Adrenal gland (tissue), 12 donors: ENCODE data around the gene PCYOX1L. TPM values are rescaled to one million over a fixed set of nuclear protein-coding genes. Genes with fewer than 3 reads are reported as not detected.

Experiments
- DNase-seq, 7 donors: peaks; one replicate each; pipeline ENCODE4 v3.0.0-alpha.2; 2019 to 2020
- H3K27ac ChIP-seq, 5 donors: fragments of 200-600 bp; sonication (generic) in 4 of 5; 1 replicate in 3 of 5; 2 replicates in 2 of 5; pipeline versions ENCODE4 v1.5.1 to v1.8.0; 2016 to 2020; ENCODE audit warnings: mild to moderate bottlenecking in 1 of 5
- H3K27me3 ChIP-seq: fragments of 200-600 bp; 2 replicates; pipeline ENCODE4 v1.8.0; 2021
- H3K36me3 ChIP-seq, 2 donors: fragments of 200-600 bp; replicated peaks in 1 of 2; 1 replicate in 1 of 2; 2 replicates in 1 of 2; pipeline versions ENCODE4 v1.5.1 to v1.8.0; 2018 to 2022
- H3K4me1 ChIP-seq, 2 donors: fragments of 200-600 bp; replicated peaks in 1 of 2; 1 replicate in 1 of 2; 2 replicates in 1 of 2; pipeline versions ENCODE4 v1.5.1 to v1.8.0; 2018 to 2021
- H3K4me3 ChIP-seq, 4 donors: fragments of 200-600 bp; sonication (generic) in 3 of 4; one replicate each; pipeline ENCODE4 v1.5.1; 2016 to 2018
- H3K9me3 ChIP-seq, 3 donors: fragments of 200-600 bp; sonication (generic) in 1 of 3; replicated peaks in 1 of 3; 1 replicate in 2 of 3; 2 replicates in 1 of 3; pipeline versions ENCODE4 v1.5.1 to v1.8.0; 2016 to 2021
- POLR2A ChIP-seq, 2 donors: fragments of 450-650 bp; IDR thresholded peaks; one replicate each; pipeline ENCODE4 v1.6.1; 2017; ENCODE audit warnings: antibody characterized with exemption in 2 of 2, mild to moderate bottlenecking in 2 of 2, moderate library complexity in 1 of 2
- WGBS, 4 donors: extraction: QIAGEN DNeasy Blood & Tissue Kit in 2 of 4; methylation state at CpG; one replicate each; pipeline versions ENCODE4 v1.1.5 to v1.1.7; 2013 to 2017; 5-methylcytosine and 5-hydroxymethylcytosine counted together
- intact Hi-C, 2 donors: fragments of 100-400 bp; cut with DNase I; formaldehyde crosslinking; loops; one replicate each; pipeline versions ENCODE4 v1.14.1 to v1.15.0; 2022 to 2023
- polyA plus RNA-seq, 3 donors: library from polyadenylated mRNA; stranded (reverse); fragments of 200-250 nt in 2 of 3; fragments of 350-450 nt in 1 of 3; fragmentation: Illumina TruSeq in 1 of 3; extraction: RNeasy Lipid Tissue Mini Kit (QIAGEN cat#74804) in 1 of 3; gene quantifications; one replicate each; pipeline ENCODE4 v1.2.3, GENCODE V29; 2013 to 2014
- total RNA-seq, 9 donors: library from RNA; depleted of rRNA in 4 of 9; stranded (reverse); fragments of >200 nt in 4 of 9; fragments of 120-200 nt in 1 of 9; fragmentation: NEBNext Ultra II Directional in 1 of 9; extraction: Animal tissue kit (Norgen Biotek cat#: 25700) in 1 of 9; gene quantifications; one replicate each; pipeline versions ENCODE4 v1.1.0 to v1.2.4, GENCODE V29; 2013 to 2023
- TF ChIP-seq, protein P1 (sequence below), 6 experiments: fragments of 450-650 bp in 4 of 6; fragments of 200-600 bp in 2 of 6; sonication (generic) in 1 of 6; IDR thresholded peaks; 1 replicate in 5 of 6; 2 replicates in 1 of 6; pipeline versions ENCODE4 v1.5.1 to v1.8.0; 2016 to 2021; ENCODE audit warnings: antibody characterized with exemption in 6 of 6, mild to moderate bottlenecking in 2 of 6, moderate library complexity in 1 of 6
- donor health status: healthy with polysubstance abuse.
- donor health status: Bipolar disorder and iron deficiency.
- donor health status: DM: yes; HTN: yes; CAD: no.
- donor health status: DM: no; HTN: no; CAD: no.
- donor health status: DM: no; HTN: no; CAD: no.
- donor health status: DM: yes; HTN: yes; CAD: no.

Gene PCYOX1L
- total and polyA plus RNA-seq, 12 donors = 4.7 to 17.1 (median 9.4) TPM

DNA sequence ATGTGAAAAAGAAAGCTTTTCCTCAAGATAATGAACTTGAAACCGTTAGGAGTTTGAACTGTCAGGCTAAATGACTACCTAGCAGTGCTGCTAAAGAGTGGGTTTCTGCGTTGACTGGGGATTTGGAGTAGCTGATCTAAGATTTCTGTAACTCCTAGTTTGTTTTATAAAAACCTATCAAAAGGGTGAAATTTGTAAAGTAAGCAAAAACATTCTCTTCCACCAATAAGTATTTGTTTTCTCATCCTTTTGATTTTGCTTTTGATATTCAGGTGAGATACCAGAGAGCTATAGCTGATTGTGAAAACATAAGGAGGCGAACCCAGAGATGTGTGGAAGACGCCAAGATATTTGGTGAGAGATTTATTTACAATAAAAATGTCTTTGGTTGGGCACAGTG is 8.5 kb upstream of the PCYOX1L start:
- no peak for DNase-seq
- intact Hi-C loops = no loop called here
- TF ChIP-seq, protein P1, sequence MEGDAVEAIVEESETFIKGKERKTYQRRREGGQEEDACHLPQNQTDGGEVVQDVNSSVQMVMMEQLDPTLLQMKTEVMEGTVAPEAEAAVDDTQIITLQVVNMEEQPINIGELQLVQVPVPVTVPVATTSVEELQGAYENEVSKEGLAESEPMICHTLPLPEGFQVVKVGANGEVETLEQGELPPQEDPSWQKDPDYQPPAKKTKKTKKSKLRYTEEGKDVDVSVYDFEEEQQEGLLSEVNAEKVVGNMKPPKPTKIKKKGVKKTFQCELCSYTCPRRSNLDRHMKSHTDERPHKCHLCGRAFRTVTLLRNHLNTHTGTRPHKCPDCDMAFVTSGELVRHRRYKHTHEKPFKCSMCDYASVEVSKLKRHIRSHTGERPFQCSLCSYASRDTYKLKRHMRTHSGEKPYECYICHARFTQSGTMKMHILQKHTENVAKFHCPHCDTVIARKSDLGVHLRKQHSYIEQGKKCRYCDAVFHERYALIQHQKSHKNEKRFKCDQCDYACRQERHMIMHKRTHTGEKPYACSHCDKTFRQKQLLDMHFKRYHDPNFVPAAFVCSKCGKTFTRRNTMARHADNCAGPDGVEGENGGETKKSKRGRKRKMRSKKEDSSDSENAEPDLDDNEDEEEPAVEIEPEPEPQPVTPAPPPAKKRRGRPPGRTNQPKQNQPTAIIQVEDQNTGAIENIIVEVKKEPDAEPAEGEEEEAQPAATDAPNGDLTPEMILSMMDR (IDR thresholded peaks at IDR 0.05) = no peak
- TF ChIP-seq POLR2A (IDR thresholded peaks at IDR 0.05) = no peak
- Histone ChIP-seq H3K36me3 (peaks cover 0 to 57% of the 10 kb centered on the region in 2 donors), H3K4me1 (peaks cover 10 to 12% of the 10 kb centered on the region in 2 donors), H3K27me3 (no peaks in the 10 kb centered on the region), H3K4me3 (no peak overlapping the region), H3K27ac (no peak overlapping the region), H3K9me3 (no peaks in the 10 kb centered on the region)
- 91 to 95% (median 93%) methylated on average over 4 of the region's 4 CpGs for WGBS, 4 donors

DNA sequence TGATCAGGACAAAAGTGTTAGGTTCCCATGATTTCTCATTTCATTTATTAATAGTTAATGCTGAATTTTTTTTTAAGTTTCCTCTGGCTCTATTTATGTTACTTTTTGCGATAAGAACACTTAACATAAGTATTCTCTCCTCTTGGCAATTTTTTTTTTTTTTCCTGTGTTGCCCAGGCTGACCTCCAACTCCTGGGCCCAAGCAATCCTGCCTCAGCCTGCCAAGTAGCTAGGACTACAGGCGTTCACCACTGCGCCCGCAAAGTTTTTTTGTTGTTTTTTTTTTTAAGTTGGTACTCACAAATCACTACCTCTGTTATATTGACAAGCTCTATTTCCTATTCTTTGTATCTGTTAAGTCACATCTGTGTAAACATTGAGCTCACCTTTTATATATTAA is 5.7 kb upstream of the PCYOX1L start:
- no peak for DNase-seq
- Histone ChIP-seq H3K27me3 (no peaks in the 10 kb centered on the region), H3K4me3 (no peak overlapping the region), H3K27ac (no peak overlapping the region), H3K4me1 (peaks cover 0 to 2% of the 10 kb centered on the region in 2 donors), H3K9me3 (no peaks in the 10 kb centered on the region), H3K36me3 (peaks cover 0 to 57% of the 10 kb centered on the region in 2 donors)
- WGBS, 4 donors = 81 to 87% (median 82%) methylated on average over 4 of the region's 4 CpGs
- intact Hi-C loops = no loop called here
- TF ChIP-seq, protein P1 (IDR thresholded peaks at IDR 0.05) = no peak
- no peak for TF ChIP-seq POLR2A (IDR thresholded peaks at IDR 0.05)

DNA sequence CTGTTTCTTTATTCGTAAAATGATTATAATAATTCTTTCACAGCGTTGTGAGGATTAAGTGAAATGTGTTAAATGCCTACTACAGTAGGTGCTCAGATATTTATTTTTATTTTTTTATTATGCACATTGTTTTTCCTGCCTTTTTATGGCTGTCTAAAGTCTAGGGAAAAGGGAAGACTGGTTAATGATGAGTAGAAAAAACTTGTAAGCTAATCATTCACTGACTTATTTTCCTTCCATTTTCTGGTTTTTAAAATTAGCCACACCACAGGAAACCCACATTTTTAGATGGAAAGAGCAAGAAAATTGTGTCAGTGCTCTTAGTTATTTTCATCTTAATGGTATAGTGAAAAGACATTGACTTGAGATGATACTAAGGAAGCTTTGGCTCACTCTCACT is 3.9 kb upstream of the PCYOX1L start:
- 88 to 92% (median 89%) methylated on average over 2 of the region's 2 CpGs for WGBS, 4 donors
- Histone ChIP-seq H3K27ac (no peak overlapping the region), H3K4me3 (no peak overlapping the region), H3K36me3 (peaks cover 0 to 50% of the 10 kb centered on the region in 2 donors), H3K4me1 (peaks cover 7 to 10% of the 10 kb centered on the region in 2 donors), H3K9me3 (no peaks in the 10 kb centered on the region), H3K27me3 (no peaks in the 10 kb centered on the region)
- TF ChIP-seq POLR2A (IDR thresholded peaks at IDR 0.05) = no peak
- TF ChIP-seq, protein P1 (IDR thresholded peaks at IDR 0.05) = no peak
- intact Hi-C loops = no loop called here
- no peak for DNase-seq

DNA sequence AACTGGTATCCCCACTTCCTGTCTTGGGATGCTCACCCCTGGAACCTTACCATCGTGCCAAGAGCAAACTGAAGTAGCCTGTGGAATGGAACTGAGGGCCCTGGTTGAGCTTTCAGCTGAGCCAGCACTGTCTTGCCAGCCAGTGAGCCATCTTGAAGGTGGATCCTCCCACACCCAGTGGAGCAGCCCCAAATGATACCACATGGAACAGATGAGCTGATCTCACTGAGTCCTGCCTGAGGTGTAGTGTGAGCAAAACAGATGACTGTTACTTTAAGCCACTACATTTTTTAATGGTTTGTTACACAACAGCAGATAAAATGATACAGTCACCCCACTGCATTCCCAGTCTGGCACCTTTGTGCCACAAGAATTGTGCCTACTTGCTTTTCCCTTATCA is 2.2 kb upstream of the PCYOX1L start:
- Histone ChIP-seq H3K4me1 (peaks cover 7 to 10% of the 10 kb centered on the region in 2 donors), H3K27ac (no peak overlapping the region), H3K36me3 (peaks cover 0 to 32% of the 10 kb centered on the region in 2 donors), H3K9me3 (no peaks in the 10 kb centered on the region), H3K27me3 (no peaks in the 10 kb centered on the region), H3K4me3 (no peak overlapping the region)
- no peak for DNase-seq
- intact Hi-C loops = no loop called here
- TF ChIP-seq, protein P1 (IDR thresholded peaks at IDR 0.05) = no peak
- no peak for TF ChIP-seq POLR2A (IDR thresholded peaks at IDR 0.05)
- 96 to 100% (median 99%) methylated on average over 1 of the region's 1 CpG for WGBS, 4 donors
